Liver (tissue), 3 donors: ENCODE measurements around the gene OSBPL1A.

ENCODE experiments used
- CTCF ChIP-seq: fragments of 150-350 bp; IDR thresholded peaks from 2 replicates; pipeline ENCODE4 v1.5.1; 2017; ENCODE audit warnings: improper control_type of control experiment, low read depth, low read length; ENCODE audit not compliant: missing input control
- FOXA1 ChIP-seq: IDR thresholded peaks from 2 replicates; pipeline ENCODE4 v1.6.1; 2016; ENCODE audit warnings: antibody characterized with exemption
- GABPA ChIP-seq, 2 donors: IDR thresholded peaks in 1 of 2; conservative IDR thresholded peaks in 1 of 2; 2 replicates each; pipeline ENCODE4 v1.6.1; 2016; ENCODE audit warnings: antibody characterized with exemption in 2 of 2, mild to moderate bottlenecking in 1 of 2, moderate library complexity in 1 of 2
- HNF4A ChIP-seq, 2 donors: conservative IDR thresholded peaks; 2 replicates each; pipeline ENCODE4 v1.6.1; 2016; ENCODE audit warnings: antibody characterized with exemption in 2 of 2, mild to moderate bottlenecking in 2 of 2
- MAX ChIP-seq: IDR thresholded peaks from 2 replicates; pipeline ENCODE4 v1.6.1; 2016; ENCODE audit warnings: antibody characterized with exemption
- REST ChIP-seq: IDR thresholded peaks from 2 replicates; pipeline ENCODE4 v1.6.1; 2016; ENCODE audit warnings: antibody characterized with exemption, mild to moderate bottlenecking
- TAF1 ChIP-seq: conservative IDR thresholded peaks from 2 replicates; pipeline ENCODE4 v1.6.1; 2016; ENCODE audit warnings: antibody characterized with exemption, mild to moderate bottlenecking
- donor health status: healthy.
- donor health status: healthy.

- no peak for TF ChIP-seq REST
- TF ChIP-seq CTCF = no peak
- TF ChIP-seq FOXA1 = no peak
- no peak for TF ChIP-seq MAX
- no peak for TF ChIP-seq GABPA (IDR thresholded peaks at IDR 0.05 in 1 of 2, conservative IDR thresholded peaks at IDR 0.05 in 1 of 2)
- no peak for TF ChIP-seq HNF4A (conservative IDR thresholded peaks at IDR 0.05)
- TF ChIP-seq TAF1 = no peak
Observed at GRCh38 chr18:24428709-24429108, 31.1 kb upstream of the OSBPL1A start.
